ENCODE results near the gene VPS26C.

DNA sequence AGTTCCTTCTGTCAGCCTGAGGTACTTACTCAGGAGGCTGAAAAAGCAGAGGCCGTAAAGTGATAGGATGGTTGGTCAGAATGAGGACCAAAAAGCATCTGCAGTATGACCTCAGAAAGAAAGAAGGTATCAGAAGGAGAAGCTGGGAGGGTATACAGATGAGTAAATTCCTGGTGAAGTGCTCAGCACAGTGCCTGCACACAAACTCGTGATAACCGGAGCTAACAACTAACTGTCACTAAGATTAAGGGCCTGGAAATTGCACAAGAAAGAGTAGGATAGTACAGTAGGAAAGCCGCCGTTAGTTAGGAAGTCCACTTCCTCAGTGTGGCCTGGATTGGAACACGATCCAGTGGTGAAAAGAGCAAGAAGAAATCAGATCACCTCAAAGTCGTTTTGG is 62.6 kb downstream of the VPS26C start:
- TF ChIP-seq, protein P1, sequence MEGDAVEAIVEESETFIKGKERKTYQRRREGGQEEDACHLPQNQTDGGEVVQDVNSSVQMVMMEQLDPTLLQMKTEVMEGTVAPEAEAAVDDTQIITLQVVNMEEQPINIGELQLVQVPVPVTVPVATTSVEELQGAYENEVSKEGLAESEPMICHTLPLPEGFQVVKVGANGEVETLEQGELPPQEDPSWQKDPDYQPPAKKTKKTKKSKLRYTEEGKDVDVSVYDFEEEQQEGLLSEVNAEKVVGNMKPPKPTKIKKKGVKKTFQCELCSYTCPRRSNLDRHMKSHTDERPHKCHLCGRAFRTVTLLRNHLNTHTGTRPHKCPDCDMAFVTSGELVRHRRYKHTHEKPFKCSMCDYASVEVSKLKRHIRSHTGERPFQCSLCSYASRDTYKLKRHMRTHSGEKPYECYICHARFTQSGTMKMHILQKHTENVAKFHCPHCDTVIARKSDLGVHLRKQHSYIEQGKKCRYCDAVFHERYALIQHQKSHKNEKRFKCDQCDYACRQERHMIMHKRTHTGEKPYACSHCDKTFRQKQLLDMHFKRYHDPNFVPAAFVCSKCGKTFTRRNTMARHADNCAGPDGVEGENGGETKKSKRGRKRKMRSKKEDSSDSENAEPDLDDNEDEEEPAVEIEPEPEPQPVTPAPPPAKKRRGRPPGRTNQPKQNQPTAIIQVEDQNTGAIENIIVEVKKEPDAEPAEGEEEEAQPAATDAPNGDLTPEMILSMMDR (conservative IDR thresholded peaks at IDR 0.05), result no peak
- no peak for TF ChIP-seq EZH2 (IDR thresholded peaks at IDR 0.05; ENCODE audit: low read depth)
